ENCODE data around the gene ABCB8. TPM values are rescaled to one million over a fixed set of nuclear protein-coding genes. Genes with fewer than 3 reads are reported as not detected.

ABCB8 gene
- total and polyA plus RNA-seq, 9 of the 15 experiments (the other 6 are each of a cell fraction or from before 2014, with no cell fraction given) = 7.6 to 106 (median 36.3) TPM

DNA sequence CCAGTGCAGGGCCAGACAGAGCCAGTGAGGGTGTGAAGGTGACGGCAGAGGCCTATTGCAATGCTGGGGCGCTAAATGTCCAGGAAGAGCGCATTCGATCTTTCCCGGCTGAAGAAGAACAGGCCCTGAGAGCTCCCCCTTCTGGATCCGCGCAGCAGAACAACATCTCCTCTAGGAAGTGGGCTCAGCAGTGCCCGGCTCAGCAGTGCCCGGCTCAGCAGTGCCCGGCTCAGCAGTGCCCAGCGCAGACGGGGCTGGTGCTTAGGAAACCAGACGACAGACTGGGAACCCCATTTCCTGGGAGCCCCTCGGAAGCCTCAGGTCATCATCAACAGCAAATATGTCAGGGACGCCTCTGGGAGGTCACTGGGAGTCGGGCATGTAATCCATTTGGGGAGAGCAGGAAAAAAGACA lies 42.1 kb upstream of the ABCB8 start (continued):
- TF ChIP-seq, protein P1, sequence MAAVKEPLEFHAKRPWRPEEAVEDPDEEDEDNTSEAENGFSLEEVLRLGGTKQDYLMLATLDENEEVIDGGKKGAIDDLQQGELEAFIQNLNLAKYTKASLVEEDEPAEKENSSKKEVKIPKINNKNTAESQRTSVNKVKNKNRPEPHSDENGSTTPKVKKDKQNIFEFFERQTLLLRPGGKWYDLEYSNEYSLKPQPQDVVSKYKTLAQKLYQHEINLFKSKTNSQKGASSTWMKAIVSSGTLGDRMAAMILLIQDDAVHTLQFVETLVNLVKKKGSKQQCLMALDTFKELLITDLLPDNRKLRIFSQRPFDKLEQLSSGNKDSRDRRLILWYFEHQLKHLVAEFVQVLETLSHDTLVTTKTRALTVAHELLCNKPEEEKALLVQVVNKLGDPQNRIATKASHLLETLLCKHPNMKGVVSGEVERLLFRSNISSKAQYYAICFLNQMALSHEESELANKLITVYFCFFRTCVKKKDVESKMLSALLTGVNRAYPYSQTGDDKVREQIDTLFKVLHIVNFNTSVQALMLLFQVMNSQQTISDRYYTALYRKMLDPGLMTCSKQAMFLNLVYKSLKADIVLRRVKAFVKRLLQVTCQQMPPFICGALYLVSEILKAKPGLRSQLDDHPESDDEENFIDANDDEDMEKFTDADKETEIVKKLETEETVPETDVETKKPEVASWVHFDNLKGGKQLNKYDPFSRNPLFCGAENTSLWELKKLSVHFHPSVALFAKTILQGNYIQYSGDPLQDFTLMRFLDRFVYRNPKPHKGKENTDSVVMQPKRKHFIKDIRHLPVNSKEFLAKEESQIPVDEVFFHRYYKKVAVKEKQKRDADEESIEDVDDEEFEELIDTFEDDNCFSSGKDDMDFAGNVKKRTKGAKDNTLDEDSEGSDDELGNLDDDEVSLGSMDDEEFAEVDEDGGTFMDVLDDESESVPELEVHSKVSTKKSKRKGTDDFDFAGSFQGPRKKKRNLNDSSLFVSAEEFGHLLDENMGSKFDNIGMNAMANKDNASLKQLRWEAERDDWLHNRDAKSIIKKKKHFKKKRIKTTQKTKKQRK (IDR thresholded peaks at IDR 0.05; ENCODE audit: borderline replicate concordance, low read depth, low read length) = 0 out of 2 replicates have a peak, but pooled peaks have one; percentile 12
- TF ChIP-seq STAT5B (CRISPR knock-in tag; IDR thresholded peaks at IDR 0.05) = no peak
- no peak for TF ChIP-seq ZBTB7A (IDR thresholded peaks at IDR 0.05; ENCODE audit: borderline replicate concordance, control insufficient read depth, low read depth, low read length)
- TF ChIP-seq, protein P2, sequence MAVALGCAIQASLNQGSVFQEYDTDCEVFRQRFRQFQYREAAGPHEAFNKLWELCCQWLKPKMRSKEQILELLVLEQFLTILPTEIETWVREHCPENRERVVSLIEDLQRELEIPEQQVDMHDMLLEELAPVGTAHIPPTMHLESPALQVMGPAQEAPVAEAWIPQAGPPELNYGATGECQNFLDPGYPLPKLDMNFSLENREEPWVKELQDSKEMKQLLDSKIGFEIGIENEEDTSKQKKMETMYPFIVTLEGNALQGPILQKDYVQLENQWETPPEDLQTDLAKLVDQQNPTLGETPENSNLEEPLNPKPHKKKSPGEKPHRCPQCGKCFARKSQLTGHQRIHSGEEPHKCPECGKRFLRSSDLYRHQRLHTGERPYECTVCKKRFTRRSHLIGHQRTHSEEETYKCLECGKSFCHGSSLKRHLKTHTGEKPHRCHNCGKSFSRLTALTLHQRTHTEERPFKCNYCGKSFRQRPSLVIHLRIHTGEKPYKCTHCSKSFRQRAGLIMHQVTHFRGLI (CRISPR knock-in tag; IDR thresholded peaks at IDR 0.05) = no peak
- TF ChIP-seq ZNF780A (CRISPR knock-in tag; IDR thresholded peaks at IDR 0.05) = no peak
- TF ChIP-seq ZKSCAN1 (IDR thresholded peaks at IDR 0.05; ENCODE audit: low read depth, low read length) = no peak
- TF ChIP-seq BCOR (IDR thresholded peaks at IDR 0.05) = no peak
- TF ChIP-seq SMAD4 (CRISPR knock-in tag; conservative IDR thresholded peaks at IDR 0.05) = peak; percentile 35; the same call in 1 of the 2 replicates
- no peak for TF ChIP-seq NCOA6 (IDR thresholded peaks at IDR 0.05)
- TF ChIP-seq, protein P3, sequence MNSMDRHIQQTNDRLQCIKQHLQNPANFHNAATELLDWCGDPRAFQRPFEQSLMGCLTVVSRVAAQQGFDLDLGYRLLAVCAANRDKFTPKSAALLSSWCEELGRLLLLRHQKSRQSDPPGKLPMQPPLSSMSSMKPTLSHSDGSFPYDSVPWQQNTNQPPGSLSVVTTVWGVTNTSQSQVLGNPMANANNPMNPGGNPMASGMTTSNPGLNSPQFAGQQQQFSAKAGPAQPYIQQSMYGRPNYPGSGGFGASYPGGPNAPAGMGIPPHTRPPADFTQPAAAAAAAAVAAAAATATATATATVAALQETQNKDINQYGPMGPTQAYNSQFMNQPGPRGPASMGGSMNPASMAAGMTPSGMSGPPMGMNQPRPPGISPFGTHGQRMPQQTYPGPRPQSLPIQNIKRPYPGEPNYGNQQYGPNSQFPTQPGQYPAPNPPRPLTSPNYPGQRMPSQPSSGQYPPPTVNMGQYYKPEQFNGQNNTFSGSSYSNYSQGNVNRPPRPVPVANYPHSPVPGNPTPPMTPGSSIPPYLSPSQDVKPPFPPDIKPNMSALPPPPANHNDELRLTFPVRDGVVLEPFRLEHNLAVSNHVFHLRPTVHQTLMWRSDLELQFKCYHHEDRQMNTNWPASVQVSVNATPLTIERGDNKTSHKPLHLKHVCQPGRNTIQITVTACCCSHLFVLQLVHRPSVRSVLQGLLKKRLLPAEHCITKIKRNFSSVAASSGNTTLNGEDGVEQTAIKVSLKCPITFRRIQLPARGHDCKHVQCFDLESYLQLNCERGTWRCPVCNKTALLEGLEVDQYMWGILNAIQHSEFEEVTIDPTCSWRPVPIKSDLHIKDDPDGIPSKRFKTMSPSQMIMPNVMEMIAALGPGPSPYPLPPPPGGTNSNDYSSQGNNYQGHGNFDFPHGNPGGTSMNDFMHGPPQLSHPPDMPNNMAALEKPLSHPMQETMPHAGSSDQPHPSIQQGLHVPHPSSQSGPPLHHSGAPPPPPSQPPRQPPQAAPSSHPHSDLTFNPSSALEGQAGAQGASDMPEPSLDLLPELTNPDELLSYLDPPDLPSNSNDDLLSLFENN (IDR thresholded peaks at IDR 0.05; ENCODE audit: low read depth in 2 of 2, low read length in 2 of 2) = peak in 1 of 2 experiments; percentile 64; a peak in 1 of 4 replicates
- TF ChIP-seq HNRNPLL (IDR thresholded peaks at IDR 0.05; ENCODE audit: low read depth, low read length, poor library complexity, severe bottlenecking) = no peak
- TF ChIP-seq MAZ (CRISPR knock-in tag; conservative IDR thresholded peaks at IDR 0.05 in 1 of 2, IDR thresholded peaks at IDR 0.05 in 1 of 2) = peak in 1 of 2 experiments; percentile 51; a peak in 1 of 4 replicates
- no peak for TF ChIP-seq TCFL5 (CRISPR knock-in tag; conservative IDR thresholded peaks at IDR 0.05)
- no peak for TF ChIP-seq PTBP1 (IDR thresholded peaks at IDR 0.05; ENCODE audit: low read depth, low read length)
- TF ChIP-seq HCFC1 (IDR thresholded peaks at IDR 0.05; ENCODE audit: low read depth, low read length) = peak; percentile 32; the same call in 1 of the 2 replicates
- TF ChIP-seq, protein P4, sequence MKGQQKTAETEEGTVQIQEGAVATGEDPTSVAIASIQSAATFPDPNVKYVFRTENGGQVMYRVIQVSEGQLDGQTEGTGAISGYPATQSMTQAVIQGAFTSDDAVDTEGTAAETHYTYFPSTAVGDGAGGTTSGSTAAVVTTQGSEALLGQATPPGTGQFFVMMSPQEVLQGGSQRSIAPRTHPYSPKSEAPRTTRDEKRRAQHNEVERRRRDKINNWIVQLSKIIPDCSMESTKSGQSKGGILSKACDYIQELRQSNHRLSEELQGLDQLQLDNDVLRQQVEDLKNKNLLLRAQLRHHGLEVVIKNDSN (CRISPR knock-in tag; IDR thresholded peaks at IDR 0.05) = no peak
- TF ChIP-seq CXXC5 (CRISPR knock-in tag; IDR thresholded peaks at IDR 0.05) = peak; percentile 34; the same call in 1 of the 2 replicates

All from K562 (cell line).